GM23248 (cell line): ENCODE data around the gene GRWD1. TPM values are rescaled to one million over a fixed set of nuclear protein-coding genes. Genes with fewer than 3 reads are reported as not detected.
"Not testable (repeated sequence)": the region's sequence is repeated elsewhere in the genome, so short reads cannot be mapped to it uniquely, and the experiment has no call there.

Experiments
- DNase-seq: peaks from one replicate; pipeline ENCODE4 v3.0.0-alpha.2; 2015
- H2AFZ ChIP-seq: fragments of 200-600 bp; sonication (generic); 2 replicates; pipeline ENCODE4 v1.6.1; 2016; ENCODE audit warnings: antibody characterized with exemption
- H3F3A ChIP-seq: fragments of 200-600 bp; sonication (generic); 2 replicates; pipeline ENCODE4 v1.6.1; 2016; ENCODE audit warnings: mild to moderate bottlenecking, antibody characterized with exemption, mixed run types; ENCODE audit not compliant: insufficient read depth
- H3K27ac ChIP-seq: fragments of 200-600 bp; sonication (generic); 2 replicates; pipeline ENCODE4 v1.5.1; 2016; ENCODE audit warnings: mild to moderate bottlenecking
- H3K27me3 ChIP-seq: fragments of 200-600 bp; sonication (generic); replicated peaks from 2 replicates; pipeline ENCODE4 v1.6.1; 2016; ENCODE audit warnings: mild to moderate bottlenecking; ENCODE audit not compliant: insufficient read depth
- H3K36me3 ChIP-seq: fragments of 200-600 bp; sonication (generic); 2 replicates; pipeline ENCODE4 v1.6.1; 2016; ENCODE audit warnings: low read depth, mild to moderate bottlenecking
- H3K4me1 ChIP-seq: fragments of 200-600 bp; sonication (generic); 2 replicates; pipeline ENCODE4 v1.6.1; 2016; ENCODE audit warnings: mild to moderate bottlenecking; ENCODE audit not compliant: insufficient read depth
- H3K4me2 ChIP-seq: fragments of 200-600 bp; sonication (generic); one replicate; pipeline ENCODE4 v1.6.1; 2016; ENCODE audit warnings: mild to moderate bottlenecking; ENCODE audit not compliant: unreplicated experiment
- H3K4me3 ChIP-seq: fragments of 200-600 bp; sonication (generic); 2 replicates; pipeline ENCODE4 v1.5.1; 2016; ENCODE audit warnings: mild to moderate bottlenecking
- H3K79me2 ChIP-seq: fragments of 200-600 bp; sonication (generic); 2 replicates; pipeline ENCODE4 v1.6.1; 2016; ENCODE audit warnings: mild to moderate bottlenecking; ENCODE audit not compliant: insufficient read depth
- H3K9ac ChIP-seq: fragments of 200-600 bp; sonication (generic); 2 replicates; pipeline ENCODE4 v1.6.1; 2016; ENCODE audit warnings: mild to moderate bottlenecking
- H3K9me2 ChIP-seq: fragments of 200-600 bp; sonication (generic); 2 replicates; pipeline ENCODE4 v1.6.1; 2016; ENCODE audit warnings: mixed run types, mild to moderate bottlenecking, moderate library complexity; ENCODE audit not compliant: insufficient read depth
- H3K9me3 ChIP-seq: fragments of 200-600 bp; sonication (generic); one replicate; pipeline ENCODE4 v1.6.1; 2017; ENCODE audit warnings: low read depth
- H4K20me1 ChIP-seq: fragments of 200-600 bp; sonication (generic); 2 replicates; pipeline ENCODE4 v1.6.0; 2016; ENCODE audit not compliant: insufficient read depth
- EZH2 ChIP-seq: fragments of 200-600 bp; sonication (generic); IDR thresholded peaks from 2 replicates; pipeline ENCODE4 v1.6.1; 2018; ENCODE audit warnings: antibody characterized with exemption, mild to moderate bottlenecking; ENCODE audit not compliant: insufficient read depth, poor library complexity, severe bottlenecking
- EZH2phosphoT487 ChIP-seq: fragments of 200-600 bp; sonication (generic); IDR thresholded peaks from 2 replicates; pipeline ENCODE4 v1.6.1; 2018; ENCODE audit warnings: antibody characterized with exemption, moderate library complexity, mild to moderate bottlenecking, low read depth; ENCODE audit not compliant: insufficient read depth
- WGBS, 2 experiments: methylation state at CpG; one replicate each; pipeline ENCODE4 v1.1.6; 2015 to 2017; ENCODE audit warnings: low lambda C conversion rate in 2 of 2, low coverage in 1 of 2; ENCODE audit errors: missing lambda C conversion rate in 2 of 2; 5-methylcytosine and 5-hydroxymethylcytosine counted together
- in situ Hi-C: fragments of 300-500 bp; cut with MboI; formaldehyde crosslinking; loops from 2 replicates; pipeline ENCODE4 v1.15.0; 2020
- polyA plus RNA-seq: library from polyadenylated mRNA; unstranded; fragments of >200 nt; fragmentation: Nextera tagmentation; extraction: Ambion mirVana; gene quantifications from 2 replicates; pipeline ENCODE4 v1.2.1, GENCODE V29; 2016
- total RNA-seq: library from RNA; depleted of rRNA; stranded (reverse); fragments of >200 nt; shearing (Covaris generic); gene quantifications from 2 replicates; pipeline ENCODE4 v1.2.3, GENCODE V29; 2014

The GRWD1 gene
- total and polyA plus RNA-seq, 2 experiments from 2014 or later, result 34.1 to 36.6 TPM

- no peak overlapping the region for H3K4me3 ChIP-seq
- no peaks in the 10 kb centered on the region for H3K27me3 ChIP-seq
- peaks cover 7% of the 10 kb centered on the region; the same call in 1 of the 2 replicates for H3K36me3 ChIP-seq
- 50 to 100% methylated on average over 1 to 3 of the region's 3 CpGs for WGBS, 2 experiments
- H2AFZ ChIP-seq, result no peak overlapping the region
- no peak for TF ChIP-seq EZH2phosphoT487
- no peak for TF ChIP-seq EZH2
- in situ Hi-C loops, result no loop called here
- H3K27ac ChIP-seq, result no peak overlapping the region
- no peaks in the 10 kb centered on the region for H4K20me1 ChIP-seq
- H3K9me3 ChIP-seq, result no peaks in the 10 kb centered on the region
- no peaks in the 10 kb centered on the region for H3K79me2 ChIP-seq
- H3K9ac ChIP-seq, result no peak overlapping the region
- peaks cover 41% of the 10 kb centered on the region for H3K4me1 ChIP-seq
- no peak for DNase-seq
- H3K4me2 ChIP-seq, result no peak overlapping the region
- peaks cover 43% of the 10 kb centered on the region for H3F3A ChIP-seq
- H3K9me2 ChIP-seq, result no peaks in the 10 kb centered on the region
These were observed 37.5 kb downstream of the GRWD1 start for GRCh38 chr19:48483301-48483700.

DNA sequence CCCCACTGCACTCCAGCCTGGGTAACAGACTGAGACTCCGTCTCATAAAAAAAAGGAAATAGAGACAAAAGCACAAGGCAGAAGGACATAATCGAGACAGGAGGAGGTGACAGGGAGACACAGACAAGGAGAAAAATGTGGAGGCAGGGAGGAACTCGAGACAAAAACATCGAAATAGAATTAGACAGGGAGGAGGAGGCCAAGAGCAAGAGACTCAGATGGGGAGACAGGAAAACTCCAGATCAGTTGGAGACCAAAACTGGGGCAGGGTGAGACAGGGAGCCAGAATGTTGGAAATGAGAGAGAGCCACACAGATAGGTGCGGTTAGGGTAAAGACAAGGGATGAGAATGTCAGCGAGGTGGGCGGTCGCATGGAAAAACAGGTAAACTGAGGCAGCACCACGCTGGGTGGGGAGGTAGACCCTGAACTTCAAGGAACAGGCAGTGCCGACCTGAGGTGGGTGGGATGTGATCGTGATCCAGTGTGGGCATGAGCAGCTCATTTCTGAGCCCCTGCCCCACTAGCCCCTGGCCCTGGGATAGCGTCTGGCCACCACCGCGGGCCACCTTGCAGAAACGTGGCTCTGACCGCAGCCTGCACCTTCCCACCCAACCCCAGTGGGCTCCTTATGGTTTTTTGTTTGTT, 38.6 kb downstream of the GRWD1 start:
- in situ Hi-C loops, result no loop called here

GRCh38 chr19:48484931-48485612, 39.3 kb downstream of the GRWD1 start:
- in situ Hi-C loops, result no loop called here
- no peak for TF ChIP-seq EZH2phosphoT487
- TF ChIP-seq EZH2, result no peak
- Histone ChIP-seq H3K36me3 (no peaks in the 10 kb centered on the region), H3K4me2 (no peak overlapping the region), H2AFZ (no peak overlapping the region), H3K9ac (no peak overlapping the region), H3K27ac (no peak overlapping the region), H3K9me2 (no peaks in the 10 kb centered on the region), H3K9me3 (no peaks in the 10 kb centered on the region), H3F3A (peaks cover 34% of the 10 kb centered on the region), H3K79me2 (no peaks in the 10 kb centered on the region), H3K4me1 (peaks cover 39% of the 10 kb centered on the region), H4K20me1 (no peaks in the 10 kb centered on the region), H3K4me3 (no peak overlapping the region), H3K27me3 (no peaks in the 10 kb centered on the region)
- no peak for DNase-seq
- WGBS, 2 experiments, result 77 to 78% methylated on average over 22 to 37 of the region's 37 CpGs

More for the DNA sequence above, 38.6 kb downstream of the GRWD1 start:
- H3K4me2 ChIP-seq, result no peak overlapping the region
- H3K9me3 ChIP-seq, result no peaks in the 10 kb centered on the region
- H2AFZ ChIP-seq, result no peak overlapping the region
- H3K9ac ChIP-seq, result no peak overlapping the region
- 75 to 78% methylated on average over 16 of the region's 16 CpGs for WGBS, 2 experiments
- H4K20me1 ChIP-seq, result no peaks in the 10 kb centered on the region
- H3K4me1 ChIP-seq, result peaks cover 45% of the 10 kb centered on the region
- TF ChIP-seq EZH2, result no peak
- TF ChIP-seq EZH2phosphoT487, result no peak
- no peak overlapping the region for H3K27ac ChIP-seq
- peaks cover 3% of the 10 kb centered on the region; the same call in 1 of the 2 replicates for H3K36me3 ChIP-seq
- H3K9me2 ChIP-seq, result no peaks in the 10 kb centered on the region
- DNase-seq, result no peak
- H3K4me3 ChIP-seq, result no peak overlapping the region
- H3K27me3 ChIP-seq, result no peaks in the 10 kb centered on the region
- H3K79me2 ChIP-seq, result no peaks in the 10 kb centered on the region
- H3F3A ChIP-seq, result peaks cover 41% of the 10 kb centered on the region

GRCh38 chr19:48486706-48487105, 40.9 kb downstream of the GRWD1 start:
- DNase-seq, H4K20me1 ChIP-seq, H3K27ac ChIP-seq, H3K4me3 ChIP-seq, H3K9me2 ChIP-seq, H3K36me3 ChIP-seq, H2AFZ ChIP-seq, in situ Hi-C loops, H3K79me2 ChIP-seq, H3K9me3 ChIP-seq, H3K27me3 ChIP-seq, H3K9ac ChIP-seq, H3K4me2 ChIP-seq: not testable (repeated sequence)
- Histone ChIP-seq H3K4me1 (peaks cover 25% of the 10 kb centered on the region), H3F3A (peaks cover 26% of the 10 kb centered on the region)
- WGBS, 2 experiments, result 88 to 92% methylated on average over 9 to 10 of the region's 10 CpGs
